SH-SY5Y (cell line): ENCODE data around the gene EMD.

Experiments used
- GATA2 ChIP-seq: IDR thresholded peaks from 2 replicates; pipeline ENCODE4 v1.6.1; 2011; ENCODE audit warnings: mild to moderate bottlenecking, low read depth, low read length
- GATA3 ChIP-seq: IDR thresholded peaks from 2 replicates; pipeline ENCODE4 v1.6.1; 2011; ENCODE audit warnings: low read depth, mild to moderate bottlenecking, low read length, moderate library complexity

DNA sequence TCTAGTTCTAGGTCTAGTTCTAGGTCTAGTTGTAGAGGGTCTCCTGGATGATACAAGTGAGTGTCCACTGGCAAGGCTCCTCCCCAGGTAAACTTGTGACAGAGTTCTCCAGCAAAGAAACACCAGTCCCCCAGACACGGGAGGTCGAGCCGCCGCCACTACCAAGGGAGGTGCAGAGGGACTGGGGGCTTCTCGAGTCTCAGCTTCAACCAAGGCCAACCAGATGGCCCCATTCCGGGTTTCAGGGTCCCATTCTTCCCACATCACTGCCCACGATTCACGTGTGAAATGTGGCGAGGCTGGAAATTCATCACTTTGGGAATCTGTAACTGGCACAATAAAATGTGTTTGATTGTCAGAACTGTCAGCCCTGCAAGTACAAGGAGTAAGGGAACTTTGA is 46.0 kb upstream of the EMD start:
- TF ChIP-seq GATA3 (no peak), GATA2 (no peak)
